Measurements from ENCODE around the gene EDN1.
"Not testable (repeated sequence)": the region's sequence is repeated elsewhere in the genome, so short reads cannot be mapped to it uniquely, and the experiment has no call there.

EDN1 gene

GRCh38 chr6:12325872-12326271 lies 35.7 kb downstream of the EDN1 start:
- no peak for DNase-seq (ENCODE audit: low read depth in 2 of 2)

GRCh38 chr6:12327391-12327790 lies 37.2 kb downstream of the EDN1 start:
- no peak for DNase-seq (ENCODE audit: low read depth in 2 of 2)

GRCh38 chr6:12327988-12328387 lies 37.8 kb downstream of the EDN1 start:
- no peak for DNase-seq (ENCODE audit: low read depth in 2 of 2)

GRCh38 chr6:12328701-12329100 lies 38.5 kb downstream of the EDN1 start:
- DNase-seq (ENCODE audit: low read depth in 2 of 2) = no peak

DNA sequence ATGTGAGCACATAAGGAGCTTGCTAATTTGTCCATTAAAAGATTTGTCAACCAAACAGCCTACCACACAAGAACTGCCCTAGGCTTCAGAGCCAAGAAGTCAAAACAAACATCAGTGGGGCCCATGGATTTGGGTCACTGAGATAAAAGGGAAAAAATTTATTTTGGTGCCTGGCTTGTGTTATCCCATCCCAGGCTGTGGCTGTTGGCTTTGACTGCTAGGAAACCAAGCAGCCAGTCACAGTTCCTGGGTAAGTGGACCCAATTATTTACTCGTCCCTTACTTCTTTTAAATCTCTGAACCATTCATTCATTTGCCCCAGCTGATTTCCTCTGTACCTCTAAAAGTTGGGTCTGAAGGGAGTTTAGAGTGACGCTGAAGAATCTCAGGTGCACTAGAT lies 41.3 kb downstream of the EDN1 start:
- DNase-seq (ENCODE audit: low read depth in 2 of 2) = no peak

DNA sequence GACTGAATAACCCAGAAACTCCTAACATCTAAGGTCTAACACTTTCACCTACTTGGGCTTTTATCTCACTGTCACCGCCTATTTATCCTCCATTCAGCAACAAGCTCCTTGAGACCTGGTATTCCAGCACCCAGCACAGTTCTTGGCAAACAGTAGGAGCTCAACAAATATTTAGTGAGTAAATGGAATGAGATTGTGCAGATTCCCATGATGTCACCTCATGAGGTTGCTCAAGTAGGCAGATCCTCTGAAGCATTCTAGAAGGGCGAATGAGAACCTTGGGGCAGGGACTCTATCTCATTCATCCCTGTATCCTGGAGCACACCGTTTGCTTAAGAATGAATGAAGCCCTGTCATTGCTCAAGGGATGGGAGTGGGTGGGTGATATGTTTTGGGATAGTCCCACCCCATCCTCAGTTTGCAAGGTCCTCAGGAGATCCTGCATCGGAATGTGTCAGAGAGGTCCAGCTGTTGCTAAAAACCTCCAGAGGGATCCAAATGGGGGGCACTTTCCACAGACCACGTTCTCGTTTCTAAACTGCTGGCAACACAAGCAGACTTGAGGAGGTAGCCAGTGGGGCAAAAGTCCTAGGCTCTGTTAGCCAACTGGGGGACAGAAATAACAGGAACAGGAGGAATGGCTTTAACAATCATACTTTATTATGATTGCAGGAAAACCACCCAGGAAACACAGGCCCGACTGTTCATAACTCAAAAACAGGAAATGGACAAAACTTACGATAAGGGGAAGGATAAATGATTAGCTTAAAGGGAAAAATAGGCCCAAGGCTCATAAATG lies 42.0 kb downstream of the EDN1 start:
- DNase-seq (ENCODE audit: low read depth in 2 of 2) = no peak

GRCh38 chr6:12332750-12333079 lies 42.6 kb downstream of the EDN1 start:
- not testable (repeated sequence) for DNase-seq (ENCODE audit: low read depth in 2 of 2)

DNA sequence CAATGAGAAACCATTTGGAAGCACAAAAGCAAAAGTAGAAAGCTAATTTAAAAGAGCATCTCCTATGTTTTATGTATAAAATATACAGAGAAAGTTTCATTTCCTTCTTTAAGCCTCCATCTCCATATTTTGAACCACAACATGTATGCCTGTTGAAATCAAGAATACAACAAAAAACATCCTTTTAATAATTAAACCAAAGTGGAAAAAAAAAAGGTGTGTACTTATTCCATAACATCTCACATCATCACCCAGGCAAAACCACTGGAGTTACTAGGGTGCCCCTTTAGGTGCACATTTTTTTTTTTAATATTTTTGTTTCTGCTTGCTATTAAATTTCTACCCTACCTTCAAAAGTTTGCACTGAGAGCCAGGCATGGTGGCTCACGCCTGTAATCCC lies 43.0 kb downstream of the EDN1 start:
- no peak for DNase-seq (ENCODE audit: low read depth in 2 of 2)

- DNase-seq (ENCODE audit: low read depth in 2 of 2) = no peak
These were observed 44.5 kb downstream of the EDN1 start for GRCh38 chr6:12334526-12335130.

GRCh38 chr6:12335131-12335527 lies 45.0 kb downstream of the EDN1 start:
- no peak for DNase-seq (ENCODE audit: low read depth in 2 of 2)

GRCh38 chr6:12335717-12336116 lies 45.6 kb downstream of the EDN1 start:
- no peak for DNase-seq (ENCODE audit: low read depth in 2 of 2)

GRCh38 chr6:12336121-12336971 lies 46.2 kb downstream of the EDN1 start:
- DNase-seq (ENCODE audit: low read depth in 2 of 2) = no peak

- DNase-seq (ENCODE audit: low read depth in 2 of 2) = no peak
These were observed 48.9 kb downstream of the EDN1 start for GRCh38 chr6:12339022-12339421.

DNA sequence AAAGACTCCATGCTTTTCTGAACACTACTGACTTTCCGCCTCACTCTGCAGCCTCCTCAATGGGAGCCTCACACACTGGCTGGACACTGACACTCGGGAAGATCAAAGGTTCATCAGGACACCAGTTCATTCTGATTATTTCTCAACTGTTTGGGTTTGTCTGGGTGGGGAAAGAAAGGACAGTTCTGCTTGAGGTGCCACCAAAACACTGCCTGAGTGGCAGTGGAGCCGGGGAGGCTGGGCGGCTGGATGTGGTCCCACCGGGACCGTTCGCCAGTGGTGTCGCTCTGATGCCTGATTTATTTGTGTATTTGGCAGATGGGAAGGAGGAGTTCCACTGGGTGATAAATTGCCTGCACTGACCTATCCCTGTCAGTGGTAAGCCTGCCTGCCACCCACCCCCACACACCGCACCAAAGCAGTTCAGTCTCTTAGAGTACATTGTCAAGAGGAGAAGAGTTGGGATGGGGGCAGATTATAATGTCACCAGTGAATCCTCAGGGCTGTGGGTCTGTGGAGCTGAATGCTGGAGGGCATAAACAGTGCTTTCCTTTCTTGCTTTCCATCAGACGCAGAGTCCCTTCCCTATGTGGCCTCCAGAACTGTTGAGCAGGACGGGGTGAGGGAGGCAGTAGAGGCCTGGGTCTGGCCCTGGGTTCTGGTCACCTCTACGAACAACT lies 49.8 kb downstream of the EDN1 start:
- no peak for DNase-seq (ENCODE audit: low read depth in 2 of 2)

GRCh38 chr6:12340488-12340818 lies 50.3 kb downstream of the EDN1 start:
- no peak for DNase-seq (ENCODE audit: low read depth in 2 of 2)

- no peak for DNase-seq (ENCODE audit: low read depth in 2 of 2)
These were observed 52.5 kb downstream of the EDN1 start for GRCh38 chr6:12342664-12343063.

- no peak for DNase-seq (ENCODE audit: low read depth in 2 of 2)
These were observed 52.9 kb downstream of the EDN1 start for GRCh38 chr6:12343122-12343439.

DNA sequence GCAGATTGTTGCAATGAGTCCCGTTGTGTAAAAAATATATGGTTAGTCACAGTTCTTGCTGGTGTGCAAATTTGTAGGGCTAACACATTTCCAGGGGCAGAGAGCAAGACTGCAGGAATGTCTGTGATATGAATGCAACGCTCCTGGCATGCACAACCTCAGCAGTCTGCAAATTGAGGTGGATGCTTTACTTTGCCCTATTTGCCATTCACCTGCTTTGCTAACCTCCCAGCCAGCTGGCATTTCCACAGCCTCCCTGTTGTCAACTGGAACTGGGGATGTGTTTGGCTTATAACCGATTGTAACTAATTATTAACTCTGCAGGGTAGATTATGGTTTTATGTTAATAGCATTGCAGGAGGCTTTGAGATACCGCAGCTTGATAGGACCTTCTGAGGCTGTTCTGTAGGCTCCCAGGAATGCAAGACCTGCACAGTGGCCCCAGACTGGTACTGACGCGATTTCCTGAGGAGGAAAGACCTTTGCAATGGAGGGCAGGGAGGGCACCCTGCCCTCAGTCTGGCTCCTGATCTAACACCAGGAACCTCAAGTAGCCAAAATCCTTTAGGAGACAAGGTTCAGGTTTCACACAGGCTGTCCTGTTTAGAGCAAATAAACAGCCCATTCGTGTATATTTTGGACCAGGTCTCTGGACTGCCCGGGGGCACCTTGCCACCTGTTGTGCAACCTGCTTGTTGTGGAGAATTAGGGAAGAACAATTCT lies 53.4 kb downstream of the EDN1 start:
- no peak for DNase-seq (ENCODE audit: low read depth in 2 of 2)

- DNase-seq (ENCODE audit: low read depth in 2 of 2) = no peak
These were observed 54.1 kb downstream of the EDN1 start for GRCh38 chr6:12344296-12344695.

DNA sequence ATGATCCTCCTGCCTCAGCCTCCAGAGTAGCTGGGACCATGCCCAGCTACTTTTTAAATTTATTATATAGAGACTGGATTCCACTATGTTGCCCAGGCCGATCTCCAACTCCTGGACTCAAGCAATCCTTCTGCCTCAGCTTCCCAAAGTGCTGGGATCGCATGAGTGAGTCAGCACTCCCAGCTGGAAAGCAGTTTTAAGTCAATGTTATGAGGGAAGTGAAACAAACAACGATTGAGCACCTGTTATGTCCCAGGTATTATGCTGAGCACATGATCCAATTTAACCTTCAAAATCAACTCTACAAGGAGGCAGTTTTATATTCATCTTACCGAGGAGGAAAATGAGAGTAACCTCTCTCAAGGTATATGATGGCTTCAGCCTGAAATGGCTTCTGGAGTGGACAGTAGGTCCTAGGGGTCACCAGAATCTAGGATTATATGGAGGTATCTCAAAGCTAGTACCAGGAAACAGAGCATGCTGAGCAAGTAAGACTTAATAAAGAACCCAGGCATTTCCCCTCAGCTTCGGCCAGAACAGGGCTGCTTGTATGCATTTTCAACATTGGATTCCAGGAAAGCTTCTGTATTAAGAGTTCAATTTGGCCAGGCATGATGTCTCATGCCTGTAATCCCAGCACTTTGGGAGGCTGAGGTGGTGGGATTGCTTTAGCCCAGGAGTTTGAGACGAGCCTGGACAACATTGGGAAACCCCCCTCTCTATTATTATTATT lies 55.0 kb downstream of the EDN1 start:
- no peak for DNase-seq (ENCODE audit: low read depth in 2 of 2)

DNA sequence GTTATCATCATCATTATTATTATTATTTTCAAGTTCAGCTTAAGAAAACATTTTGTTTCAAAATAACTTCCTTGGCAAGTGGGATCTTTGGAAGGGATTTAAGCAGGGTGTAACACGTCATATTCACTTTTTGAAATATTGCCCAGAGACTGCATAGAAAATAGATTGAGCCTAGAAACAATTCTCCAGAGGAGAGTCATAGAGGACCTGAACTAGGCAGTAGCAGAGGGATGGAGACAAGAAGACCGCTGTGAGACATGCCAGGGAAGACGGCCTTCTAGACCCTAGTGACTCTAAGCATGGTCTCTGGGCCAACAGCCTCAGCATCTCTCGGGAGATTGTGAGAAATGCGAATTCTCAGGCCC lies 55.5 kb downstream of the EDN1 start:
- DNase-seq (ENCODE audit: low read depth in 2 of 2) = no peak
